ENCODE measurements around the gene RHOU. TPM values are rescaled to one million over a fixed set of nuclear protein-coding genes. Genes with fewer than 3 reads are reported as not detected.

Gene RHOU
- total RNA-seq, 1 donor from 2014 or later: 67.0 TPM

DNA sequence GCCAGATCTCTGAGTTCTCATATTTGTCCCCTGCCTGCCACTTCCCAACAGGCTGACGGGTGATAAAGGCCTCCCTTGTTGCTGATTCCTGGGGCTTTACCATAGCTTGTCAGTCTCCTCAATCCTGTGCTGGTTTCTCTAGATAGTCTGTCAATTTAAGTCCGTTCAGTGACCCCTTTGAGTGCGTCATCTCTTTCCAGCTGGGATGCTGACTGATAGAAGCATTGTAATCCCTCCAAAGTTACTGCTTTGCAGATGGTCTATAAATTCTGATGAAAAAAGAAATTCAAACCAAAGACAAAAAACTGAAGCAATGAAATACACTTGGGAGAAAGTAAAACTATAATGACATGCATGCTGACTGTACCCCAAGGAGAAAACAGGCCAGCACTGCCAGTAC, 28.3 kb downstream of the RHOU start:
- no peaks in the 10 kb centered on the region for H3K9me3 ChIP-seq (ENCODE audit: low read depth)
- peak overlapping the region; percentile 30 for H2AFZ ChIP-seq (replicated peaks)
- H3K9ac ChIP-seq: no peak overlapping the region
- no peak overlapping the region for H3K4me3 ChIP-seq
- no peaks in the 10 kb centered on the region for H4K20me1 ChIP-seq (ENCODE audit: low read depth)
- H3K4me2 ChIP-seq: no peak overlapping the region
- H3K4me1 ChIP-seq: peaks cover 9% of the 10 kb centered on the region
- H3F3A ChIP-seq (ENCODE audit: low read depth): no peaks in the 10 kb centered on the region
- Mint-ChIP-seq H3K9me3 (peaks cover 3% of the 10 kb centered on the region), H3K27me3 (ENCODE audit: insufficient read depth, low read depth) (peaks cover 5% of the 10 kb centered on the region), H3K4me3 (no peak overlapping the region), H3K4me1 (peaks cover 8% of the 10 kb centered on the region), H3K36me3 (no peaks in the 10 kb centered on the region), H3K27ac (no peak overlapping the region)
- H3K27me3 ChIP-seq: no peaks in the 10 kb centered on the region
- H3K36me3 ChIP-seq: no peaks in the 10 kb centered on the region
- no peak overlapping the region for H3K27ac ChIP-seq
- TF ChIP-seq EZH2 (IDR thresholded peaks at IDR 0.05) (no peak), EZH2phosphoT487 (IDR thresholded peaks at IDR 0.05) (no peak)
- TF ChIP-seq, protein P1, sequence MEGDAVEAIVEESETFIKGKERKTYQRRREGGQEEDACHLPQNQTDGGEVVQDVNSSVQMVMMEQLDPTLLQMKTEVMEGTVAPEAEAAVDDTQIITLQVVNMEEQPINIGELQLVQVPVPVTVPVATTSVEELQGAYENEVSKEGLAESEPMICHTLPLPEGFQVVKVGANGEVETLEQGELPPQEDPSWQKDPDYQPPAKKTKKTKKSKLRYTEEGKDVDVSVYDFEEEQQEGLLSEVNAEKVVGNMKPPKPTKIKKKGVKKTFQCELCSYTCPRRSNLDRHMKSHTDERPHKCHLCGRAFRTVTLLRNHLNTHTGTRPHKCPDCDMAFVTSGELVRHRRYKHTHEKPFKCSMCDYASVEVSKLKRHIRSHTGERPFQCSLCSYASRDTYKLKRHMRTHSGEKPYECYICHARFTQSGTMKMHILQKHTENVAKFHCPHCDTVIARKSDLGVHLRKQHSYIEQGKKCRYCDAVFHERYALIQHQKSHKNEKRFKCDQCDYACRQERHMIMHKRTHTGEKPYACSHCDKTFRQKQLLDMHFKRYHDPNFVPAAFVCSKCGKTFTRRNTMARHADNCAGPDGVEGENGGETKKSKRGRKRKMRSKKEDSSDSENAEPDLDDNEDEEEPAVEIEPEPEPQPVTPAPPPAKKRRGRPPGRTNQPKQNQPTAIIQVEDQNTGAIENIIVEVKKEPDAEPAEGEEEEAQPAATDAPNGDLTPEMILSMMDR (IDR thresholded peaks at IDR 0.05): no peak
- DNase-seq (ENCODE audit: low spot score): no peak
- H3K79me2 ChIP-seq (ENCODE audit: low read depth): no peaks in the 10 kb centered on the region

GRCh38 chr1:228765168-228765946, 30.1 kb downstream of the RHOU start:
- H3K9me3 ChIP-seq (ENCODE audit: low read depth): no peaks in the 10 kb centered on the region
- H4K20me1 ChIP-seq (ENCODE audit: low read depth): no peaks in the 10 kb centered on the region
- Mint-ChIP-seq H3K27me3 (ENCODE audit: insufficient read depth, low read depth) (peaks cover 3% of the 10 kb centered on the region), H3K27ac (no peak overlapping the region), H3K9me3 (no peaks in the 10 kb centered on the region), H3K36me3 (no peaks in the 10 kb centered on the region), H3K4me3 (no peak overlapping the region), H3K4me1 (peaks cover 8% of the 10 kb centered on the region)
- no peaks in the 10 kb centered on the region for H3F3A ChIP-seq (ENCODE audit: low read depth)
- no peaks in the 10 kb centered on the region for H3K36me3 ChIP-seq
- TF ChIP-seq EZH2 (IDR thresholded peaks at IDR 0.05) (no peak), EZH2phosphoT487 (IDR thresholded peaks at IDR 0.05) (no peak)
- TF ChIP-seq, protein P1 (IDR thresholded peaks at IDR 0.05): no peak
- H3K4me1 ChIP-seq: peaks cover 9% of the 10 kb centered on the region
- H2AFZ ChIP-seq (replicated peaks): no peak overlapping the region
- H3K27me3 ChIP-seq: no peaks in the 10 kb centered on the region
- no peak overlapping the region for H3K4me3 ChIP-seq
- H3K9ac ChIP-seq: no peak overlapping the region
- no peak for DNase-seq (ENCODE audit: low spot score)
- H3K4me2 ChIP-seq: no peak overlapping the region
- H3K27ac ChIP-seq: no peak overlapping the region
- no peaks in the 10 kb centered on the region for H3K79me2 ChIP-seq (ENCODE audit: low read depth)

DNA sequence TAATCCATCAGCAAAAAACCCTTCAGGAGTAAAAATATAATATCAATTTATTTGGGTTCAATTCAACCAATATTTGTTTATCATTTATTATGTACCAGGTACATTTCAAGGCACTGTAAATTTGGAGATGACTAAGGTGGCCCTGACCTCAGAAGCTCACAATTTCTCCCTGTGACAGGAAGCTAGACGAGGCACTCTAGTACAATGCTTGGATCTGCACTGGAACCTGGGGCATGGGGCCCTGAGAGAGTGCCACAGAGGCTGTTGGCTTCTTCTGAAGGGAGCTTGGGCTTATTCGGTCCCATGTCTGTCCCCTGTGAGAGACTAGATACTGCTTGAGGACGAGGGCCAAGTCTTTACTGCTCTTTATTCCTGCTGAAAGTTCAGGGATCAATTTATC, 31.5 kb downstream of the RHOU start:
- Histone ChIP-seq H3K79me2 (ENCODE audit: low read depth) (no peaks in the 10 kb centered on the region), H3K9ac (no peak overlapping the region), H3K27ac (no peak overlapping the region), H3K9me3 (ENCODE audit: low read depth) (no peaks in the 10 kb centered on the region), H3K27me3 (no peaks in the 10 kb centered on the region), H3K4me3 (no peak overlapping the region), H3F3A (ENCODE audit: low read depth) (no peaks in the 10 kb centered on the region), H3K4me2 (no peak overlapping the region), H3K36me3 (no peaks in the 10 kb centered on the region), H3K4me1 (peaks cover 9% of the 10 kb centered on the region), H2AFZ (replicated peaks) (no peak overlapping the region), H4K20me1 (ENCODE audit: low read depth) (no peaks in the 10 kb centered on the region)
- Mint-ChIP-seq H3K36me3 (no peaks in the 10 kb centered on the region), H3K4me1 (peaks cover 11% of the 10 kb centered on the region), H3K4me3 (no peak overlapping the region), H3K27ac (no peak overlapping the region), H3K27me3 (ENCODE audit: insufficient read depth, low read depth) (no peaks in the 10 kb centered on the region), H3K9me3 (no peaks in the 10 kb centered on the region)
- TF ChIP-seq, protein P1 (IDR thresholded peaks at IDR 0.05): no peak
- no peak for DNase-seq (ENCODE audit: low spot score)

Measured in neural progenitor cell (in vitro differentiated cells).